Fibroblast of gingiva (primary cell): ENCODE results near the gene CYP21A2.
"Not testable (repeated sequence)": the region's sequence is repeated elsewhere in the genome, so short reads cannot be mapped to it uniquely, and the experiment has no call there.

Experiments
- DNase-seq: peaks from one replicate; pipeline ENCODE4 v3.0.0-alpha.2; 2011; ENCODE audit warnings: low read depth

The CYP21A2 gene

DNA sequence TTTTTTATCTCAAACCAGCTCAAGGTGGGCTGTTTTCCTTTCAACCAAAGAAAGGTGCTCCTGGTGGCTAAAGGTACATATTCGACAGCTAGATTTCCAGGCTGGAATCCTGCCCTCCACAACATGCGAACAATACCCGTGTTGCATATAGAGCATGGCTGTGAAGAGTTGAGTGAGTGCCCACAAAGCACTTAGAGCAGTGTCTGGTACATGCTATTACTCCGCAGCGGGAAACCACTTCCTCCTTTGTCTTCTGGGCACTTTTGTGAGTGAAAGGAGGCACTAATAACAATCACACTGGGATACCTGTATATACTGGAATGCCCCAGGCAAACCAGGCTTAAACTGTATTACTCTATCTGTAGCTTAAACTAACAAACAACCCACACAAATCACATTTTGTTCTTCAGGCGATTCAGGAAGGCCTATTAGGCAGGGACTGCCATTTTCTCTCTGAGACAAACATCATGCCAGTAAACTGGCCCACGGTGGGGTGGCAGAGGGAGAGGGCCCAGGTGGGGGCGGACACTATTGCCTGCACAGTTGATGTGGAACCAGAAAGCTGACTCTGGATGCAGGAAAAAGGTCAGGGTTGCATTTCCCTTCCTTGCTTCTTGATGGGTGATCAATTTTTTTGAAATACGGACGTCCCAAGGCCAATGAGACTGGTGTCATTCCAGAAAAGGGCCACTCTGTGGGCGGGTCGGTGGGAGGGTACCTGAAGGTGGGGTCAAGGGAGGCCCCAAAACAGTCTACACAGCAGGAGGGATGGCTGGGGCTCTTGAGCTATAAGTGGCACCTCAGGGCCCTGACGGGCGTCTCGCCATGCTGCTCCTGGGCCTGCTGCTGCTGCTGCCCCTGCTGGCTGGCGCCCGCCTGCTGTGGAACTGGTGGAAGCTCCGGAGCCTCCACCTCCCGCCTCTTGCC is at the start of gene CYP21A2:
Gene CYP21A2 (plus strand): TSS at position 818 of the 927 bp plus-strand sequence. CDS start 8 bp downstream, at position 826.
- DNase-seq, result not testable (repeated sequence)

GRCh38 chr6:31989363-31989762 is 48.9 kb upstream of the CYP21A2 start:
- DNase-seq, result not testable (repeated sequence)

- not testable (repeated sequence) for DNase-seq
These were observed 43.8 kb upstream of the CYP21A2 start for GRCh38 chr6:31994421-31994820.

GRCh38 chr6:31996385-31996784 is 41.8 kb upstream of the CYP21A2 start:
- DNase-seq, result not testable (repeated sequence)

DNA sequence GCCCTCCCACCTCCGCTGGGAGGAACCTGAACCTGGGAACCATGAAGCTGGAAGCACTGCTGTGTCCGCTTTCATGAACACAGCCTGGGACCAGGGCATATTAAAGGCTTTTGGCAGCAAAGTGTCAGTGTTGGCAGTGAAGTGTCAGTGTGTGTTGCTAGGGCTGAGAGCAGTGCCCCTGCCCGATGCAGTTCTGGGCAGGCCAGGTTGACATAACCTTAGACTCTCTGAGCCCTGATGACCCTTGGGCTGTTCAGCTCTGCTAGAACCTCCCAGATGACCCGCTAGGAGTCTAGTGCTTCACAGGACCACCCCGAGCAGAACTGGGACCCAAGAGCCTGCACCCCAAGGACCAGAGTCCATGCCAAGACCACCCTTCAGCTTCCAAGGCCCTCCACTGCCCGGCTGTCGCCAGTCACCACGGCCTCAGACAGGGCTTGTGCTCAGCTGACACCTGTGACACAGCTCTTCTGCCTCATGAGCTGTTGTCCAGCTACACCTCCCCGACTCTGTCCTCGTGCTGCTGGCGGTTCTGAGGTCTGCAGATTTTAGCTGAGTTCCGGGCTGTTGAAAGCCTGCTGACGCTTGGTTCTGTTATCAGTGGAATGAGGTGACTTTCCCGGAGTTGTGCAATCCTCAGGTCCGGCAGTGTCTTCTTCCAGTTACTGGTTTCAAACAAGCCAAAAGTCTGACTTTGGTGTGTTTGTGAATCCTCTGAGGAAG is 35.5 kb upstream of the CYP21A2 start:
- not testable (repeated sequence) for DNase-seq

- not testable (repeated sequence) for DNase-seq
These were observed 34.9 kb upstream of the CYP21A2 start for GRCh38 chr6:32003301-32003700.

DNA sequence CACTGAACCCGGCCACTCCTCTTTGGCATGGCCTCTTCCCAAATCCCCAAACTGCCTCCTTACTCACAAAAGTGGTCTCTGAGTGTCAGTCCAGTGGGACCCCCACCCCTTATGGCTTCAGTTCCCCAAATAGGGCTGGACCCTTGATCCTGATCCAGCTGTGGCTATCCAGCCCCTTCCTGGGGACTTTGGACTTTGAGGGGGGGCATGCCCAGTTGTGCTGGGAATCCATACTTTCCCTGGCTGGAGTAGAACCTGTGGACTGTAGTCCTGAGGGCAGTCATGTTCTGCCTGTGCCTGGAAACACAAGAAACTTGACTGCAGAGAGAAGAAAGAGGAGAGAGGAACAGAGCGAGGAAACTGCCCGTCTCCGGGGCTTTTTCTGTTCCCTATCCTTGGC is 33.8 kb upstream of the CYP21A2 start:
- DNase-seq, result not testable (repeated sequence)

DNA sequence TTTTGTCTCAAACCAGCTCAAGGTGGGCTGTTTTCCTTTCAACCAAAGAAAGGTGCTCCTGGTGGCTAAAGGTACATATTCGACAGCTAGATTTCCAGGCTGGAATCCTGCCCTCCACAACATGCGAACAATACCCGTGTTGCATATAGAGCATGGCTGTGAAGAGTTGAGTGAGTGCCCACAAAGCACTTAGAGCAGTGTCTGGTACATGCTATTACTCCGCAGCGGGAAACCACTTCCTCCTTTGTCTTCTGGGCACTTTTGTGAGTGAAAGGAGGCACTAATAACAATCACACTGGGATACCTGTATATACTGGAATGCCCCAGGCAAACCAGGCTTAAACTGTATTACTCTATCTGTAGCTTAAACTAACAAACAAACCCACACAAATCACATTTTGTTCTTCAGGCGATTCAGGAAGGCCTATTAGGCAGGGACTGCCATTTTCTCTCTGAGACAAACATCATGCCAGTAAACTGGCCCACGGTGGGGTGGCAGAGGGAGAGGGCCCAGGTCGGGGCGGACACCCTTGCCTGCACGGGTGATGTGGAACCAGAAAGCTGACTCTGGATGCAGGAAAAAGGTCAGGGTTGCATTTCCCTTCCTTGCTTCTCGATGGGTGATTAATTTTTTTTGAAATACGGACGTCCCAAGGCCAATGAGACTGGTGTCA is 33.2 kb upstream of the CYP21A2 start:
- not testable (repeated sequence) for DNase-seq

DNA sequence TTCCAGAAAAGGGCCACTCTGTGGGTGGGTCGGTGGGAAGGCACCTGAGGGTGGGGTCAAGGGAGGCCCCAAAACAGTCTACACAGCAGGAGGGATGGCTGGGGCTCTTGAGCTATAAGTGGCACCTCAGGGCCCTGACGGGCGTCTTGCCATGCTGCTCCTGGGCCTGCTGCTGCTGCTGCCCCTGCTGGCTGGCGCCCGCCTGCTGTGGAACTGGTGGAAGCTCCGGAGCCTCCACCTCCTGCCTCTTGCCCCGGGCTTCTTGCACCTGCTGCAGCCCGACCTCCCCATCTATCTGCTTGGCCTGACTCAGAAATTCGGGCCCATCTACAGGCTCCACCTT is 32.7 kb upstream of the CYP21A2 start:
- DNase-seq, result not testable (repeated sequence)

- not testable (repeated sequence) for DNase-seq
These were observed 32.2 kb upstream of the CYP21A2 start for GRCh38 chr6:32005991-32006529.

DNA sequence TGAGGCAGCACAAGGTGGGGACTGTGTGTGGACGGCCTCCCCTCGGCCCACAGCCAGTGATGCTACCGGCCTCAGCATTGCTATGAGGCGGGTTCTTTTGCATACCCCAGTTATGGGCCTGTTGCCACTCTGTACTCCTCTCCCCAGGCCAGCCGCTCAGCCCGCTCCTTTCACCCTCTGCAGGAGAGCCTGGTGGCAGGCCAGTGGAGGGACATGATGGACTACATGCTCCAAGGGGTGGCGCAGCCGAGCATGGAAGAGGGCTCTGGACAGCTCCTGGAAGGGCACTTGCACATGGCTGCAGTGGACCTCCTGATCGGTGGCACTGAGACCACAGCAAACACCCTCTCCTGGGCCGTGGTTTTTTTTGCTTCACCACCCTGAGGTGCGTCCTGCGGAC is 31.1 kb upstream of the CYP21A2 start:
- DNase-seq, result not testable (repeated sequence)

- not testable (repeated sequence) for DNase-seq
These were observed 30.2 kb upstream of the CYP21A2 start for GRCh38 chr6:32008037-32008436.

DNA sequence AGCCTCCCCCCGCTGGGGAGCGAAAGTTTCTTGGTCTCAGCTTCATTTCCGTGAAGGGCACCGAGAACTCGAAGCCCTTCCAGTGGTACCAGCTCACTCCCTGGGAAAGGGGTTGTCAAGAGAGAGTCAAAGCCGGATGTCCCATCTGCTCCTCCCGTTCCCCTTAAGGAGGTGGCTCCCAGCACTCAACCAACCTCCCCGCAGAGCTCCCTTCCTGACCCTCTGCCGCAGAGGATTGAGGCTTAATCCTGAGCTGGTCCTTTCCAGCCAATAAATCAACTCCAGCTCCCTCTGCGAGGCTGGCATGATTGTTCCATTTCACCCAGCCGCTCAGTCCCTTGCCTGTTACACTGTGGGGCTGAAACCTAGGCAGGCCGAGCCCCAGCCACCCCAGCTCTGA is 29.6 kb upstream of the CYP21A2 start:
- DNase-seq, result not testable (repeated sequence)

GRCh38 chr6:32009537-32009936 is 28.7 kb upstream of the CYP21A2 start:
- DNase-seq, result not testable (repeated sequence)

- DNase-seq, result not testable (repeated sequence)
These were observed 27.2 kb upstream of the CYP21A2 start for GRCh38 chr6:32010856-32011530.

DNA sequence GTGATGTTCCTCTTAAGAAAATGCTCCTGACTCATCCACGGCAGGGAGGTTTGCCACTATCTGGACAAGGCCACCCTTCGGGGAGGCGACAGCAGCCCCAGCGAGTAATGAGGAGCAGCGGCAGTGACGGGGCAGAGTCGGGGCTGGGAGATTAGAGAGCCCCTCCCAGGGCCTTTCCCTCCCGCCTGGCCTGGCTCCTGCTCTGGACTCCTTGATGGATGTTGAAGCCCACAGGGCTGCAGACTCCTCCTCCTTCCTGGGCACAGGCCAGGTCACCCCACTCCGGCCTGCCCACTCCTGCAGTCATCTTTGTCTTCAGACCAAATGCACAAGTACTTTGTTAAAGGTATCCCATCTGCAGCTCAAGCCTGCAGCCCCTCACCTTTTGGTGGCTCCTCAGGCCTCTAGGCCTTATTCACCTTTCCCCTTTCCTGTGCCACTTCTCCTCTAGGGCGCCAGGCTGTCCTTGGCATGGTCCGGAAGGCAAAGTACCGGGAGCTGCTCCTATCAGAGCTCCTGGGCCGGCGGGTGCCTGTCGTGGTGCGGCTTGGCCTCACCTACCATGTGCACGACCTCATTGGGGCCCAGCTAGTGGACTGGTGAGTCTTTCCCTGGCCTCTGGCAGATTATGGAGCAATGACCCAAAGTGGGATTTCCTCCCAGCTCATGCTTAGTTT is 25.1 kb upstream of the CYP21A2 start:
- DNase-seq, result not testable (repeated sequence)

DNA sequence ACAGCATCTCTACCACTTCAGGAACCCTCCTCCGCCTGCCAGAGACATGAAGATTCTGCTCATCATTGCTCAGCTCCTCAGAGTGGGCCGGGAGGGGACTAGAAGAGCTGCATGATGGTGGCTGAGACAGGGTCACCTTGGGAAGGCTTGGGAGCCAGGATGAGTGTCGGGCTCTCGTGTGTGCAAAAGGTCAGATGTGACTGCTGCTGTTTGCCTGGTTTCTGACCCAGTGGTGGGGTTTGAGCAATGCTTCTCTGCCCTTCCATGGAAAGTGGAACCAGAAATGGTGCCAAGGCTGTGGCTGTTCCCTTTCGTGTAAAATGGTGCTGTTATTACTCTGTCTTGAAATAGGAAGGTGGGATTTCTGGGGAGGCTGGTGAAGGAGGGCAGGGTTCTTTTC is 24.5 kb upstream of the CYP21A2 start:
- not testable (repeated sequence) for DNase-seq

DNA sequence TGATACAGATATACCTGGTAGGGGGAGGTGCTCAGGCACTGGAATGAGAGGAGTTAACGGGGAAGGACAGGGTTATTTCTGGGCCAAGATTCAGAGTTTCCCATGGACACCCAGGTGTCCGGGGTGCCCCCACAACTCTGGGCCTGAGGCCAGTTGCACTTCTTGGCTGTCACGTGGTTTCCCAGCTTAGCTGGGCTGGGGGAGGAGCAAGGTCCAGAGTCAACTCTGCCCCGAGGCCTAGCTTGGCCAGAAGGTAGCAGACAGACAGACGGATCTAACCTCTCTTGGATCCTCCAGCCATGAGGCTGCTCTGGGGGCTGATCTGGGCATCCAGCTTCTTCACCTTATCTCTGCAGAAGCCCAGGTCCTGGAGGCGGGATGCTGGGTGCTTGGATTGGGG is 23.7 kb upstream of the CYP21A2 start, which contains the start of gene C4B:
Gene C4B (plus strand): TSS at position 249 of the 400 bp plus-strand sequence. CDS start 51 bp downstream, at position 300.
- DNase-seq, result not testable (repeated sequence)

DNA sequence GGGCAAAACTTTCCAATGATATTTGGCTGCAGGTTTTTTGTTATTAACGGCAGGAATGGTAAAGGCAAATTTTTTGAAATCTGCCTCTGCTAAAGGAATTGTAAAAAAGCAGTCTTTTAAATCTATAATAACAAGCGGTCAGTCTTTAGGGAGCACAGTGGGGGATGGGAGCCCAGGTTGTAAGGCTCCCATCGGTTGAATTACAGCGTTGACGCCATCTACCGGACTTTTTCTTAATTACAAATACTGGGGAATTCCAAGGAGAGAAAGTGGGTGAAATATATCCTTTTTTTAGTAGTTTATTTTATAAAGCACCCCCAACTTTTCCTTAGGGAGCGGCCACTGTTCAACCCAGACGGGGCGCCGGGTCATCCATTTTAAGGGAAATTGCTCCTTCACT is 16.1 kb upstream of the CYP21A2 start:
- not testable (repeated sequence) for DNase-seq

DNA sequence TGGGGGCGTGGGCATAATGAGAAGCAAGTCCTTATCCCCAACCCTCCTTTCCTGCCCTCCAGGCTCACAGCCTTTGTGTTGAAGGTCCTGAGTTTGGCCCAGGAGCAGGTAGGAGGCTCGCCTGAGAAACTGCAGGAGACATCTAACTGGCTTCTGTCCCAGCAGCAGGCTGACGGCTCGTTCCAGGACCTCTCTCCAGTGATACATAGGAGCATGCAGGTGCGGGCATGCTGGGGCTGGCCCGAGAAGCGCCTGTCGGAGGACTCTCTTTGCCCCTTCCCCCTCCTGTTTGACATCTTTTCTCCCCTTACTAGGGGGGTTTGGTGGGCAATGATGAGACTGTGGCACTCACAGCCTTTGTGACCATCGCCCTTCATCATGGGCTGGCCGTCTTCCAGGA is 9.6 kb upstream of the CYP21A2 start:
- not testable (repeated sequence) for DNase-seq

DNA sequence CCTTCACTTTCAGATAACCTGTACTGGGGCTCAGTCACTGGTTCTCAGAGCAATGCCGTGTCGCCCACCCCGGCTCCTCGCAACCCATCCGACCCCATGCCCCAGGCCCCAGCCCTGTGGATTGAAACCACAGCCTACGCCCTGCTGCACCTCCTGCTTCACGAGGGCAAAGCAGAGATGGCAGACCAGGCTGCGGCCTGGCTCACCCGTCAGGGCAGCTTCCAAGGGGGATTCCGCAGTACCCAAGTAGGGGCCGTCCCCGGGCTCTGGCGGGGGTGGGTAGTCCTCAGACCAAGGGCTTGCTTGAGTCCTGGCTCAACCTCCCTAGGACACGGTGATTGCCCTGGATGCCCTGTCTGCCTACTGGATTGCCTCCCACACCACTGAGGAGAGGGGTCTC is 8.7 kb upstream of the CYP21A2 start:
- not testable (repeated sequence) for DNase-seq
